IMR-90 (cell line): ENCODE results near the gene KLHL13. TPM values are rescaled to one million over a fixed set of nuclear protein-coding genes. Genes with fewer than 3 reads are reported as not detected.

Source experiments
- ATAC-seq: fragments of 200-7000 bp; cut with Tn5 transposase; 2 replicates; pipeline ENCODE4 v1.9.1; 2020; ENCODE audit warnings: low read depth, mild to moderate bottlenecking, moderate library complexity
- BruUV-seq: library from RNA; stranded (reverse); fragments of 400-500 nt; replicated peaks from 2 replicates; lab custom pipeline; 2021; lab: Mats Ljungman, UMichigan
- CTCF ChIA-PET: fragments of 300-600 bp; formaldehyde crosslinking; extraction: SDS; loops from one replicate; lab custom pipeline; 2021; ENCODE audit warnings: antibody characterized with exemption; lab: Yijun Ruan, JAX
- POLR2A ChIA-PET: fragments of 300-600 bp; sonication (Branson Sonifier 250); formaldehyde crosslinking; loops from one replicate; lab custom pipeline; 2022; ENCODE audit warnings: antibody characterized with exemption; ENCODE audit not compliant: unreplicated experiment; lab: Charles Lee
- DNase-seq: peaks from one replicate; pipeline ENCODE4 v3.0.0; 2013
- H2AFZ ChIP-seq: replicated peaks from 2 replicates; pipeline ENCODE3; 2013; ENCODE audit warnings: low read length, mild to moderate bottlenecking; ENCODE audit not compliant: poor library complexity
- H2AK5ac ChIP-seq: 2 replicates; pipeline ENCODE4 v1.6.1; 2013; ENCODE audit warnings: low read depth, low read length, inconsistent platforms
- H2AK9ac ChIP-seq: replicated peaks from 2 replicates; pipeline ENCODE3; 2013; ENCODE audit warnings: mild to moderate bottlenecking, low read depth, low read length, moderate library complexity; ENCODE audit not compliant: poor library complexity
- H2BK120ac ChIP-seq: 2 replicates; pipeline ENCODE4 v1.6.1; 2013; ENCODE audit warnings: low read depth, low read length, inconsistent platforms
- H2BK15ac ChIP-seq: 3 replicates; pipeline ENCODE4 v1.6.1; 2013; ENCODE audit warnings: low read depth, low read length, inconsistent platforms
- H2BK20ac ChIP-seq: 2 replicates; pipeline ENCODE4 v1.6.1; 2013; ENCODE audit warnings: low read depth, mild to moderate bottlenecking, inconsistent platforms, low read length, moderate library complexity
- H2BK5ac ChIP-seq: 2 replicates; pipeline ENCODE4 v1.6.1; 2013; ENCODE audit warnings: mild to moderate bottlenecking, low read depth, low read length, inconsistent platforms; ENCODE audit not compliant: poor library complexity, severe bottlenecking
- H3K14ac ChIP-seq: replicated peaks from 2 replicates; pipeline ENCODE4 v1.6.1; 2013; ENCODE audit warnings: low read depth, low read length, inconsistent platforms
- H3K18ac ChIP-seq: 2 replicates; pipeline ENCODE4 v1.6.1; 2013; ENCODE audit warnings: low read depth, low read length, control low read depth
- H3K23ac ChIP-seq: 2 replicates; pipeline ENCODE4 v1.6.1; 2013; ENCODE audit warnings: low read depth, low read length, inconsistent platforms
- H3K27ac ChIP-seq: 2 replicates; pipeline ENCODE4 v1.5.1; 2013; ENCODE audit warnings: mild to moderate bottlenecking, control low read depth, low read length; ENCODE audit not compliant: insufficient read depth
- H3K27me3 ChIP-seq: 2 replicates; pipeline ENCODE4 v1.6.1; 2013; ENCODE audit warnings: low read length; ENCODE audit not compliant: control insufficient read depth, insufficient read depth
- H3K36me3 ChIP-seq: 2 replicates; pipeline ENCODE4 v1.6.1; 2013; ENCODE audit warnings: low read length, mixed read lengths; ENCODE audit not compliant: control insufficient read depth, insufficient read depth
- H3K4ac ChIP-seq: 2 replicates; pipeline ENCODE4 v1.6.1; 2013; ENCODE audit warnings: low read depth, low read length, inconsistent platforms
- H3K4me1 ChIP-seq: 2 replicates; pipeline ENCODE4 v1.6.1; 2013; ENCODE audit warnings: low read length, mixed read lengths; ENCODE audit not compliant: control insufficient read depth, insufficient read depth
- H3K4me2 ChIP-seq: 2 replicates; pipeline ENCODE4 v1.6.1; 2013; ENCODE audit warnings: low read depth, mild to moderate bottlenecking, control low read depth, low read length, moderate library complexity
- H3K4me3 ChIP-seq: 2 replicates; pipeline ENCODE4 v1.5.1; 2013; ENCODE audit warnings: low read depth, mild to moderate bottlenecking, control low read depth, low read length, moderate library complexity; ENCODE audit not compliant: insufficient read depth
- H3K56ac ChIP-seq: 2 replicates; pipeline ENCODE4 v1.6.1; 2013; ENCODE audit warnings: low read length, inconsistent platforms; ENCODE audit not compliant: insufficient read depth; ENCODE audit errors: extremely low read depth
- H3K79me1 ChIP-seq, 2 experiments: 2 replicates each; pipeline ENCODE4 v1.6.1; 2013; ENCODE audit warnings: low read length in 2 of 2, inconsistent platforms in 1 of 2, low read depth in 1 of 2
- H3K9ac ChIP-seq: 2 replicates; pipeline ENCODE4 v1.6.1; 2013; ENCODE audit warnings: low read depth, low read length, control low read depth
- H3K9me1 ChIP-seq: 2 replicates; pipeline ENCODE4 v1.6.1; 2013; ENCODE audit warnings: low read length, inconsistent platforms; ENCODE audit not compliant: insufficient read depth
- H3K9me3 ChIP-seq: 2 replicates; pipeline ENCODE4 v1.6.1; 2013; ENCODE audit warnings: low read length; ENCODE audit not compliant: control insufficient read depth, insufficient read depth
- H4K20me1 ChIP-seq: 2 replicates; pipeline ENCODE4 v1.6.1; 2013; ENCODE audit warnings: low read length, inconsistent platforms; ENCODE audit not compliant: insufficient read depth
- H4K5ac ChIP-seq: 2 replicates; pipeline ENCODE4 v1.6.1; 2013; ENCODE audit warnings: mild to moderate bottlenecking, low read depth, low read length, control low read depth
- H4K8ac ChIP-seq, 2 experiments: 2 replicates each; pipeline ENCODE4 v1.6.1; 2013; ENCODE audit warnings: low read depth in 2 of 2, low read length in 2 of 2, control low read depth in 1 of 2, inconsistent platforms in 1 of 2
- H4K91ac ChIP-seq: 2 replicates; pipeline ENCODE4 v1.6.1; 2013; ENCODE audit warnings: low read depth, low read length, inconsistent platforms; ENCODE audit not compliant: insufficient read depth
- BHLHE40 ChIP-seq: fragments of 150-350 bp; IDR thresholded peaks from 2 replicates; pipeline ENCODE4 v1.6.1; 2016; ENCODE audit warnings: mild to moderate bottlenecking, low read depth, low read length
- CEBPB ChIP-seq: IDR thresholded peaks from 2 replicates; pipeline ENCODE4 v1.6.1; 2012; ENCODE audit warnings: low read depth, low read length, improper control_type of control experiment
- CHD1 ChIP-seq: IDR thresholded peaks from 2 replicates; pipeline ENCODE4 v1.6.1; 2012; ENCODE audit warnings: low read depth, low read length, improper control_type of control experiment
- FOS ChIP-seq: fragments of 150-350 bp; IDR thresholded peaks from 2 replicates; pipeline ENCODE4 v1.6.1; 2016; ENCODE audit warnings: low read depth, low read length
- MAFK ChIP-seq: IDR thresholded peaks from 2 replicates; pipeline ENCODE4 v1.6.1; 2012; ENCODE audit warnings: low read depth, low read length, improper control_type of control experiment
- MAZ ChIP-seq: IDR thresholded peaks from 2 replicates; pipeline ENCODE4 v1.6.1; 2012; ENCODE audit warnings: low read depth, mild to moderate bottlenecking, low read length, improper control_type of control experiment, moderate library complexity, borderline replicate concordance
- MXI1 ChIP-seq: IDR thresholded peaks from 2 replicates; pipeline ENCODE4 v1.6.1; 2012; ENCODE audit warnings: low read depth, mild to moderate bottlenecking, low read length, moderate library complexity, borderline replicate concordance
- NFE2L2 ChIP-seq: fragments of 150-350 bp; IDR thresholded peaks from 2 replicates; pipeline ENCODE4 v1.6.1; 2016; ENCODE audit warnings: low read depth, mild to moderate bottlenecking, low read length
- POLR2A ChIP-seq: IDR thresholded peaks from 2 replicates; pipeline ENCODE4 v1.6.1; 2012; ENCODE audit warnings: mild to moderate bottlenecking, low read depth, low read length
- RAD21 ChIP-seq: IDR thresholded peaks from 2 replicates; pipeline ENCODE4 v1.6.1; 2012; ENCODE audit warnings: low read length, improper control_type of control experiment
- RCOR1 ChIP-seq: IDR thresholded peaks from 2 replicates; pipeline ENCODE4 v1.6.1; 2012; ENCODE audit warnings: mild to moderate bottlenecking, low read length, improper control_type of control experiment; ENCODE audit not compliant: insufficient replicate concordance
- RFX5 ChIP-seq: IDR thresholded peaks from 2 replicates; pipeline ENCODE4 v1.8.0; 2012; ENCODE audit warnings: low read depth, mild to moderate bottlenecking, low read length, moderate library complexity
- SMC3 ChIP-seq: fragments of 150-350 bp; IDR thresholded peaks from 2 replicates; pipeline ENCODE4 v1.6.1; 2016; ENCODE audit warnings: low read depth, mild to moderate bottlenecking, antibody characterized with exemption, low read length, moderate library complexity
- USF2 ChIP-seq: fragments of 150-350 bp; IDR thresholded peaks from 2 replicates; pipeline ENCODE4 v1.6.1; 2017; ENCODE audit warnings: mild to moderate bottlenecking, antibody characterized with exemption, low read length, low read depth
- WGBS, 2 experiments: methylation state at CpG; one replicate each; pipeline versions ENCODE4 v1.1.5 to v1.1.7; 2013; ENCODE audit warnings: missing lambda C conversion rate in 2 of 2; ENCODE audit not compliant: insufficient read length in 1 of 2; ENCODE audit errors: extremely low coverage in 2 of 2; 5-methylcytosine and 5-hydroxymethylcytosine counted together
- dilution Hi-C: fragments of 300-500 bp; cut with HindIII; formaldehyde crosslinking; loops from one replicate; pipeline ENCODE4 v1.14.3; 2018; ENCODE audit warnings: low sequenced_read_pairs; ENCODE audit not compliant: unreplicated experiment
- in situ Hi-C: fragments of 300-500 bp; cut with MboI; formaldehyde crosslinking; loops from 3 replicates; pipeline ENCODE4 v1.14.3; 2019; ENCODE audit warnings: low sequenced_read_pairs, inconsistent platforms, mixed read lengths
- intact Hi-C: fragments of 100-400 bp; cut with micrococcal nuclease; formaldehyde crosslinking; loops from 2 replicates; pipeline ENCODE4 v1.10.0; 2022
- polyA plus RNA-seq, 3 experiments: library from polyadenylated mRNA; depleted of rRNA; stranded (reverse); fragments of >200 nt; gene quantifications; 2 replicates each; pipeline ENCODE4 v1.2.3, GENCODE V29; 2012; ENCODE audit warnings: low replicate concordance in 1 of 3
- total RNA-seq: library from RNA; depleted of rRNA; stranded (reverse); fragments of >200 nt; gene quantifications from 2 replicates; pipeline ENCODE4 v1.2.3, GENCODE V29; 2012
- TF ChIP-seq, protein P1 (sequence below): conservative IDR thresholded peaks from 2 replicates; pipeline ENCODE4 v1.5.1; 2012; ENCODE audit warnings: mild to moderate bottlenecking, low read depth, low read length, improper control_type of control experiment
- TF ChIP-seq, protein P2 (sequence below): fragments of 150-350 bp; IDR thresholded peaks from 2 replicates; pipeline ENCODE4 v1.6.1; 2016; ENCODE audit warnings: low read depth, mild to moderate bottlenecking, low read length, moderate library complexity, borderline replicate concordance

KLHL13 gene
- total and polyA plus RNA-seq, 2 of the 4 experiments (the other 2 are of a cell fraction) = 4.0 to 12.5 TPM

- no CpG with 5 or more reads among the region's 1 CpG for WGBS, 2 experiments
- Histone ChIP-seq H3K9me3 (no peaks in the 10 kb centered on the region), H3K18ac (no peak overlapping the region), H3K27me3 (no peaks in the 10 kb centered on the region), H3K9ac (no peak overlapping the region), H3K56ac (no peak overlapping the region), H4K8ac (no peak overlapping the region), H3K27ac (no peak overlapping the region), H2BK120ac (no peak overlapping the region), H3K9me1 (no peaks in the 10 kb centered on the region), H4K20me1 (no peaks in the 10 kb centered on the region), H2AFZ (no peak overlapping the region), H2AK5ac (no peak overlapping the region), H3K4ac (no peak overlapping the region), H4K5ac (no peak overlapping the region), H3K14ac (no peak overlapping the region), H3K4me1 (peaks cover 2% of the 10 kb centered on the region; the same call in 1 of the 2 replicates), H3K36me3 (no peaks in the 10 kb centered on the region), H2BK15ac (no peak overlapping the region), H3K23ac (no peak overlapping the region), H2BK5ac (no peak overlapping the region), H4K91ac (no peak overlapping the region), H3K79me1 (no peaks in the 10 kb centered on the region), H2BK20ac (no peak overlapping the region), H3K4me3 (no peak overlapping the region), H3K4me2 (no peak overlapping the region), H2AK9ac (no peak overlapping the region)
- no peak for DNase-seq
- no peak for TF ChIP-seq MAFK
- TF ChIP-seq, protein P1, sequence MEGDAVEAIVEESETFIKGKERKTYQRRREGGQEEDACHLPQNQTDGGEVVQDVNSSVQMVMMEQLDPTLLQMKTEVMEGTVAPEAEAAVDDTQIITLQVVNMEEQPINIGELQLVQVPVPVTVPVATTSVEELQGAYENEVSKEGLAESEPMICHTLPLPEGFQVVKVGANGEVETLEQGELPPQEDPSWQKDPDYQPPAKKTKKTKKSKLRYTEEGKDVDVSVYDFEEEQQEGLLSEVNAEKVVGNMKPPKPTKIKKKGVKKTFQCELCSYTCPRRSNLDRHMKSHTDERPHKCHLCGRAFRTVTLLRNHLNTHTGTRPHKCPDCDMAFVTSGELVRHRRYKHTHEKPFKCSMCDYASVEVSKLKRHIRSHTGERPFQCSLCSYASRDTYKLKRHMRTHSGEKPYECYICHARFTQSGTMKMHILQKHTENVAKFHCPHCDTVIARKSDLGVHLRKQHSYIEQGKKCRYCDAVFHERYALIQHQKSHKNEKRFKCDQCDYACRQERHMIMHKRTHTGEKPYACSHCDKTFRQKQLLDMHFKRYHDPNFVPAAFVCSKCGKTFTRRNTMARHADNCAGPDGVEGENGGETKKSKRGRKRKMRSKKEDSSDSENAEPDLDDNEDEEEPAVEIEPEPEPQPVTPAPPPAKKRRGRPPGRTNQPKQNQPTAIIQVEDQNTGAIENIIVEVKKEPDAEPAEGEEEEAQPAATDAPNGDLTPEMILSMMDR = no peak
- no peak for TF ChIP-seq FOS
- TF ChIP-seq RFX5 = no peak
- no peak for TF ChIP-seq CEBPB
- no peak for TF ChIP-seq MXI1
- TF ChIP-seq SMC3 = no peak
- TF ChIP-seq, protein P2, sequence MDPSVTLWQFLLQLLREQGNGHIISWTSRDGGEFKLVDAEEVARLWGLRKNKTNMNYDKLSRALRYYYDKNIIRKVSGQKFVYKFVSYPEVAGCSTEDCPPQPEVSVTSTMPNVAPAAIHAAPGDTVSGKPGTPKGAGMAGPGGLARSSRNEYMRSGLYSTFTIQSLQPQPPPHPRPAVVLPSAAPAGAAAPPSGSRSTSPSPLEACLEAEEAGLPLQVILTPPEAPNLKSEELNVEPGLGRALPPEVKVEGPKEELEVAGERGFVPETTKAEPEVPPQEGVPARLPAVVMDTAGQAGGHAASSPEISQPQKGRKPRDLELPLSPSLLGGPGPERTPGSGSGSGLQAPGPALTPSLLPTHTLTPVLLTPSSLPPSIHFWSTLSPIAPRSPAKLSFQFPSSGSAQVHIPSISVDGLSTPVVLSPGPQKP = no peak
- TF ChIP-seq RCOR1 = no peak
- TF ChIP-seq MAZ = no peak
- no peak for TF ChIP-seq CHD1
- TF ChIP-seq RAD21 = no peak
- no peak for TF ChIP-seq POLR2A
- no peak for TF ChIP-seq NFE2L2
- TF ChIP-seq USF2 = no peak
- no peak for TF ChIP-seq BHLHE40
- POLR2A ChIA-PET = no interaction called here
- ATAC-seq = no peak
- intact Hi-C loops (no loop called here), in situ Hi-C loops (no loop called here), dilution Hi-C loops (no loop called here)
- CTCF ChIA-PET = no interaction called here
- no TSS peak for BruUV-seq
Observed at GRCh38 chrX:117978402-117978801, 138.2 kb downstream of the KLHL13 start.
